Neural progenitor cell (in vitro differentiated cells): ENCODE results near the gene SSH3. TPM values are rescaled to one million over a fixed set of nuclear protein-coding genes. Genes with fewer than 3 reads are reported as not detected.

Experiments used
- DNase-seq: peaks from one replicate; pipeline ENCODE4 v3.0.0-alpha.2; 2016; ENCODE audit warnings: low spot score
- H2AFZ ChIP-seq: fragments of 200-600 bp; sonication (generic); replicated peaks from 2 replicates; pipeline ENCODE4 v1.6.1; 2016; ENCODE audit warnings: antibody characterized with exemption
- H3F3A ChIP-seq: fragments of 200-600 bp; sonication (generic); 2 replicates; pipeline ENCODE4 v1.6.1; 2016; ENCODE audit warnings: antibody characterized with exemption, low read depth
- H3K27ac ChIP-seq: fragments of 200-600 bp; sonication (generic); 2 replicates; pipeline ENCODE4 v1.5.1; 2016; ENCODE audit warnings: mild to moderate bottlenecking
- H3K27me3 ChIP-seq: fragments of 200-600 bp; sonication (generic); 2 replicates; pipeline ENCODE4 v1.6.1; 2016; ENCODE audit warnings: mild to moderate bottlenecking, moderate library complexity
- H3K36me3 ChIP-seq: fragments of 200-600 bp; sonication (generic); 2 replicates; pipeline ENCODE4 v1.5.1; 2016
- H3K4me1 ChIP-seq: fragments of 200-600 bp; sonication (generic); 2 replicates; pipeline ENCODE4 v1.6.1; 2016; ENCODE audit warnings: mixed run types
- H3K4me2 ChIP-seq: fragments of 200-600 bp; sonication (generic); 2 replicates; pipeline ENCODE4 v1.6.1; 2016
- H3K4me3 ChIP-seq: fragments of 200-600 bp; sonication (generic); 2 replicates; pipeline ENCODE4 v1.5.1; 2016
- H3K79me2 ChIP-seq: fragments of 200-600 bp; sonication (generic); 2 replicates; pipeline ENCODE4 v1.6.1; 2016; ENCODE audit warnings: low read depth
- H3K9ac ChIP-seq: fragments of 200-600 bp; sonication (generic); 2 replicates; pipeline ENCODE4 v1.6.1; 2016
- H3K9me3 ChIP-seq: fragments of 200-600 bp; sonication (generic); 2 replicates; pipeline ENCODE4 v1.5.1; 2016; ENCODE audit warnings: low read depth
- H4K20me1 ChIP-seq: fragments of 200-600 bp; sonication (generic); 2 replicates; pipeline ENCODE4 v1.6.1; 2016; ENCODE audit warnings: low read depth
- H3K27ac Mint-ChIP-seq: 3 replicates; pipeline ENCODE4 v1.8.0; 2021; ENCODE audit warnings: mixed read lengths
- H3K27me3 Mint-ChIP-seq: 2 replicates; pipeline ENCODE4 v1.8.0; 2022; ENCODE audit warnings: low read depth, mild to moderate bottlenecking, inconsistent platforms, moderate library complexity, mixed read lengths; ENCODE audit not compliant: insufficient read depth
- H3K36me3 Mint-ChIP-seq: 3 replicates; pipeline ENCODE4 v1.8.0; 2021; ENCODE audit warnings: mixed read lengths
- H3K4me1 Mint-ChIP-seq: 3 replicates; pipeline ENCODE4 v1.8.0; 2021; ENCODE audit warnings: mixed read lengths
- H3K4me3 Mint-ChIP-seq: 3 replicates; pipeline ENCODE4 v1.8.0; 2021; ENCODE audit warnings: mild to moderate bottlenecking, moderate library complexity, mixed read lengths
- H3K9me3 Mint-ChIP-seq: 3 replicates; pipeline ENCODE4 v1.8.0; 2020; ENCODE audit warnings: mixed read lengths
- CTCF ChIP-seq: fragments of 200-600 bp; sonication (generic); IDR thresholded peaks from 2 replicates; pipeline ENCODE4 v1.5.1; 2017; ENCODE audit warnings: antibody characterized with exemption, mild to moderate bottlenecking
- EZH2 ChIP-seq: fragments of 200-600 bp; sonication (generic); IDR thresholded peaks from 2 replicates; pipeline ENCODE4 v1.6.1; 2017; ENCODE audit warnings: antibody characterized with exemption, mild to moderate bottlenecking, moderate library complexity
- EZH2phosphoT487 ChIP-seq: fragments of 200-600 bp; sonication (generic); IDR thresholded peaks from 2 replicates; pipeline ENCODE4 v1.6.1; 2017; ENCODE audit warnings: antibody characterized with exemption
- total RNA-seq: library from RNA; depleted of rRNA; stranded (reverse); fragments of >200 nt; gene quantifications from 2 replicates; pipeline ENCODE4 v1.2.3, GENCODE V29; 2015; ENCODE audit warnings: low replicate concordance

SSH3 gene
- 1.4 and 7.1 TPM in 2 replicates for total RNA-seq

- no peak within 1 kb of the TSS for H3K27ac Mint-ChIP-seq
- no peaks in the 10 kb centered on the region for H3K36me3 ChIP-seq
- H3K27ac ChIP-seq, result no peak within 1 kb of the TSS
Measured at GRCh38 chr11:67303132-67303834, at the start of gene SSH3. Gene SSH3, plus strand, starts transcription at chr11:67303530. Its CDS starts 96 bp downstream, at chr11:67303626.

DNA sequence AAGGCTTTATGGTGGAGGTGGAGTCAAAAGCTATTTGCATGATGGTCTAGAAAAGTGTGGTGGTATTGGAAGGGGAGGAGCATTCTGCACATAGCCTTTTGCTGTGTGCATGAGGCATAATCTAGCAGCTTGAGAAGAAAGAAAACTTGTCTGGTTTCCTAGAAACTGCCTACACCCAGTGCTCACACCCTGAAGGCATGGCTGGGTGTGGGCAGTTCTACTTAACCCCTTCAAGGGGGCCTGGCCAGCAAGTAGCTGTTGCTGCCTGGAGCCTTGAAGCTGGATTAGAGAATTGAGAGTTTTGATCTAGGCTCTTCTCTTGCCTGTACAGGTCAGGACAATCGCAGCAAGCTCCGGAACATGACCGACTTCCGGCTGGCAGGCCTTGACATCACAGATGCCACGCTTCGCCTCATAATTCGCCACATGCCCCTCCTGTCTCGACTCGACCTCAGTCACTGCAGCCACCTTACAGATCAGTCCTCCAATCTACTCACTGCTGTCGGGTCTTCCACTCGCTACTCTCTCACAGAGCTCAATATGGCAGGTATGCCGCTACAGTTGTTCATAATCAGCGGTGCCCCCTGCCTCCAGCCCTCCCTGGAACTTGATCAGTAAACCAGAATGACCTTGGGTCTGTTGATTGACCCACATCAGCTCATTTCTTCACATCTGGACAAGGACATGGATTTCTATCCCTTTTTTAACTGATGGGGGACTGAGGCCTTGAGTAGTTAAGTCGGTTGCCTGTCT lies 49.3 kb upstream of the SSH3 start:
- Histone ChIP-seq H3K4me2 (no peak overlapping the region), H3K9ac (no peak overlapping the region), H3K36me3 (peaks cover 10% of the 10 kb centered on the region), H2AFZ (no peak overlapping the region), H3K4me1 (no peaks in the 10 kb centered on the region), H3K79me2 (no peaks in the 10 kb centered on the region), H3K27me3 (no peaks in the 10 kb centered on the region), H3F3A (peaks cover 49% of the 10 kb centered on the region), H3K4me3 (no peak overlapping the region), H3K9me3 (no peaks in the 10 kb centered on the region), H3K27ac (no peak overlapping the region), H4K20me1 (peaks cover 27% of the 10 kb centered on the region)
- H3K27me3 Mint-ChIP-seq, result peaks cover 2% of the 10 kb centered on the region
- H3K27ac Mint-ChIP-seq, result peak overlapping the region; percentile 7
- no peaks in the 10 kb centered on the region for H3K4me1 Mint-ChIP-seq
- no peaks in the 10 kb centered on the region for H3K9me3 Mint-ChIP-seq
- DNase-seq, result no peak
- peaks cover 35% of the 10 kb centered on the region for H3K36me3 Mint-ChIP-seq
- H3K4me3 Mint-ChIP-seq, result no peak overlapping the region
- TF ChIP-seq EZH2phosphoT487 (no peak), EZH2 (no peak), CTCF (no peak)

More at GRCh38 chr11:67303132-67303834, at the start of gene SSH3:
- H3F3A ChIP-seq, result peaks cover 27% of the 10 kb centered on the region
- Mint-ChIP-seq H3K9me3 (no peaks in the 10 kb centered on the region), H3K4me3 (peak within 1 kb of the TSS; percentile 74), H3K36me3 (peaks cover 10% of the 10 kb centered on the region), H3K27me3 (peaks cover 7% of the 10 kb centered on the region), H3K4me1 (peaks cover 8% of the 10 kb centered on the region)
- H3K79me2 ChIP-seq, result no peaks in the 10 kb centered on the region
- H4K20me1 ChIP-seq, result peaks cover 14% of the 10 kb centered on the region
- H3K4me1 ChIP-seq, result peaks cover 12% of the 10 kb centered on the region
- DNase-seq, result peak; percentile 87
- peak within 1 kb of the TSS; percentile 53 for H2AFZ ChIP-seq
- H3K27me3 ChIP-seq, result peaks cover 16% of the 10 kb centered on the region
- no peak for TF ChIP-seq EZH2
- no peak for TF ChIP-seq CTCF
- no peak for TF ChIP-seq EZH2phosphoT487
- H3K9ac ChIP-seq, result no peak within 1 kb of the TSS
- peak within 1 kb of the TSS; percentile 65 for H3K4me3 ChIP-seq
- H3K9me3 ChIP-seq, result no peaks in the 10 kb centered on the region
- H3K4me2 ChIP-seq, result peak within 1 kb of the TSS; percentile 91

DNA sequence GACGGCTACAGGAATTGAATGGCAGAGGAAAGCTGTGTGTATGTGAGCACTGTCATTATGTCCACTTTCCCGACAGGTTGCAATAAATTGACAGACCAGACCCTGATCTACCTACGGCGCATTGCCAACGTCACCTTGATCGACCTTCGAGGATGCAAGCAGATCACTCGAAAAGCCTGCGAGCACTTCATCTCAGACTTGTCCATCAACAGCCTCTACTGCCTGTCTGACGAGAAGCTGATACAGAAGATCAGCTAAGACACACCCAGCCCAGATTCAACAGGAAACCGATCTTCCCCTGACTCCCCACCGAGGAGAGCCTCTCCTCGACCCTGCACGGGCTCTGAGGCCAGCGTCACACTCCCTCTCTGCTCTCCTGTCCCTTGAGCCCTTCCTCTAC lies 48.5 kb upstream of the SSH3 start:
- no peak for TF ChIP-seq EZH2
- no peak for TF ChIP-seq EZH2phosphoT487
- no peak for TF ChIP-seq CTCF
- Mint-ChIP-seq H3K4me3 (no peak overlapping the region), H3K27me3 (peaks cover 2% of the 10 kb centered on the region), H3K36me3 (peaks cover 35% of the 10 kb centered on the region), H3K27ac (no peak overlapping the region), H3K4me1 (no peaks in the 10 kb centered on the region), H3K9me3 (no peaks in the 10 kb centered on the region)
- Histone ChIP-seq H3K27me3 (no peaks in the 10 kb centered on the region), H3K4me1 (no peaks in the 10 kb centered on the region), H3K9me3 (no peaks in the 10 kb centered on the region), H2AFZ (no peak overlapping the region), H3F3A (peaks cover 50% of the 10 kb centered on the region), H3K9ac (no peak overlapping the region), H3K79me2 (no peaks in the 10 kb centered on the region), H3K27ac (no peak overlapping the region), H3K4me2 (no peak overlapping the region), H3K36me3 (peaks cover 10% of the 10 kb centered on the region), H3K4me3 (no peak overlapping the region), H4K20me1 (peaks cover 25% of the 10 kb centered on the region)
- no peak for DNase-seq
